ENCODE data around the gene CD247. TPM values are rescaled to one million over a fixed set of nuclear protein-coding genes. Genes with fewer than 3 reads are reported as not detected.
A peak's percentile ranks its signal among the peaks of the same experiment; 100 is the strongest.

Gene CD247
- total RNA-seq, 1 experiment from 2014 or later, result 0.44 TPM

DNA sequence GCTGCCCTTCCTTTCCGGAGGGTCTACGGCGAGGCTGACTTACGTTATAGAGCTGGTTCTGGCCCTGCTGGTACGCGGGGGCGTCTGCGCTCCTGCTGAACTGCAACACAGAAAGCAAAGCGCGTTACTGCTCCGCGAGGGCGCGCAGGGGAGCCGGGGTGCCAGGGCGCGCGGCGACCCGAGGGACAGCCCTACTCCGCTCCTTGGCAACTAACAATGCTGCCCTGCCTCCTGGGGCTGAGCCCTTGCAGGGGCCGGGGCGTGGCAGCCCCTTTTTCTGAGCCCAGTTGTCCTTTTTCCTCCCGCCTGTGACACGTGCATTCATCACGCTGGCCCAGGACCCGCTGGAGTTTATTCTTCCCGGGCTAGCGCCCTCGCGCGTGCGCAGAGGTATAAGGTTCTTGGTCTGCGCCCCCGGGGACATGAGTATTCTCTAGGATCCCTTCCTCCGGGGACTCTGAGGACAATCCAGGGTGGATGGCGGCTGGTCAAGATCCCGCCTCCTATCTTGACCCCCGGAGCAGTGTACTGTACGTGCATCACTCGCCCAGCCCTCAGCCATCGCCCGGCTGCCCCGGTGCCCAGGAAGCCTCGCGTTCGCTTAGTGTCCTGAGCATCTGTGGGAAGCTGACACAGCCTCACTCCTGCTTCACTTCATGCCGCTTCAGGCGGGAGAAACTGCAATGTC lies 78.9 kb downstream of the CD247 start:
- ChIA-PET POLR2A (no interaction called here), CTCF (interaction anchor here (0.6 kb wide), 2 partner anchors 170 to 380 kb away, joined by 6 to 8 read pairs; no protein-coding TSS in a partner anchor)
- Histone ChIP-seq H3K4me3 (ENCODE audit: low read depth in 2 of 2, low read length in 2 of 2) (peak overlapping the region; percentile 32 to 49), H3K36me3 (ENCODE audit: control insufficient read depth, insufficient read depth, low read length) (no peaks in the 10 kb centered on the region), H3K4me1 (ENCODE audit: control insufficient read depth, insufficient read depth, low read length) (no peaks in the 10 kb centered on the region), H3K9me3 (ENCODE audit: control insufficient read depth, insufficient read depth, low read depth, low read length) (no peaks in the 10 kb centered on the region), H3K27me3 (ENCODE audit: control insufficient read depth, insufficient read depth, low read length) (no peaks in the 10 kb centered on the region), H3K27ac (ENCODE audit: low read length) (no peak overlapping the region)
- BruUV-seq (replicated peaks), result no TSS peak
- in situ Hi-C loops (cut with HindIII; ENCODE audit: low pct_unique_long_range_greater_than_20kb, low sequenced_read_pairs) (no loop called here), intact Hi-C loops (cut with micrococcal nuclease; ENCODE audit: unreplicated experiment) (no loop called here)
- DNase-seq (ENCODE audit: low read depth, low spot score) (no peak), ATAC-seq (peak; percentile 67)
- TF ChIP-seq POLR2AphosphoS5 (IDR thresholded peaks at IDR 0.05; ENCODE audit: low read depth, low read length) (no peak), TCF7L2 (IDR thresholded peaks at IDR 0.05; ENCODE audit: low read depth, low read length) (no peak), SIN3A (IDR thresholded peaks at IDR 0.05; ENCODE audit: borderline replicate concordance, insufficient read depth, low read depth, low read length) (no peak)
- TF ChIP-seq, protein P1, sequence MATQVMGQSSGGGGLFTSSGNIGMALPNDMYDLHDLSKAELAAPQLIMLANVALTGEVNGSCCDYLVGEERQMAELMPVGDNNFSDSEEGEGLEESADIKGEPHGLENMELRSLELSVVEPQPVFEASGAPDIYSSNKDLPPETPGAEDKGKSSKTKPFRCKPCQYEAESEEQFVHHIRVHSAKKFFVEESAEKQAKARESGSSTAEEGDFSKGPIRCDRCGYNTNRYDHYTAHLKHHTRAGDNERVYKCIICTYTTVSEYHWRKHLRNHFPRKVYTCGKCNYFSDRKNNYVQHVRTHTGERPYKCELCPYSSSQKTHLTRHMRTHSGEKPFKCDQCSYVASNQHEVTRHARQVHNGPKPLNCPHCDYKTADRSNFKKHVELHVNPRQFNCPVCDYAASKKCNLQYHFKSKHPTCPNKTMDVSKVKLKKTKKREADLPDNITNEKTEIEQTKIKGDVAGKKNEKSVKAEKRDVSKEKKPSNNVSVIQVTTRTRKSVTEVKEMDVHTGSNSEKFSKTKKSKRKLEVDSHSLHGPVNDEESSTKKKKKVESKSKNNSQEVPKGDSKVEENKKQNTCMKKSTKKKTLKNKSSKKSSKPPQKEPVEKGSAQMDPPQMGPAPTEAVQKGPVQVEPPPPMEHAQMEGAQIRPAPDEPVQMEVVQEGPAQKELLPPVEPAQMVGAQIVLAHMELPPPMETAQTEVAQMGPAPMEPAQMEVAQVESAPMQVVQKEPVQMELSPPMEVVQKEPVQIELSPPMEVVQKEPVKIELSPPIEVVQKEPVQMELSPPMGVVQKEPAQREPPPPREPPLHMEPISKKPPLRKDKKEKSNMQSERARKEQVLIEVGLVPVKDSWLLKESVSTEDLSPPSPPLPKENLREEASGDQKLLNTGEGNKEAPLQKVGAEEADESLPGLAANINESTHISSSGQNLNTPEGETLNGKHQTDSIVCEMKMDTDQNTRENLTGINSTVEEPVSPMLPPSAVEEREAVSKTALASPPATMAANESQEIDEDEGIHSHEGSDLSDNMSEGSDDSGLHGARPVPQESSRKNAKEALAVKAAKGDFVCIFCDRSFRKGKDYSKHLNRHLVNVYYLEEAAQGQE (IDR thresholded peaks at IDR 0.05; ENCODE audit: insufficient read depth in 1 of 2, low read depth in 2 of 2, low read length in 1 of 2), result no peak
- TF ChIP-seq, protein P2, sequence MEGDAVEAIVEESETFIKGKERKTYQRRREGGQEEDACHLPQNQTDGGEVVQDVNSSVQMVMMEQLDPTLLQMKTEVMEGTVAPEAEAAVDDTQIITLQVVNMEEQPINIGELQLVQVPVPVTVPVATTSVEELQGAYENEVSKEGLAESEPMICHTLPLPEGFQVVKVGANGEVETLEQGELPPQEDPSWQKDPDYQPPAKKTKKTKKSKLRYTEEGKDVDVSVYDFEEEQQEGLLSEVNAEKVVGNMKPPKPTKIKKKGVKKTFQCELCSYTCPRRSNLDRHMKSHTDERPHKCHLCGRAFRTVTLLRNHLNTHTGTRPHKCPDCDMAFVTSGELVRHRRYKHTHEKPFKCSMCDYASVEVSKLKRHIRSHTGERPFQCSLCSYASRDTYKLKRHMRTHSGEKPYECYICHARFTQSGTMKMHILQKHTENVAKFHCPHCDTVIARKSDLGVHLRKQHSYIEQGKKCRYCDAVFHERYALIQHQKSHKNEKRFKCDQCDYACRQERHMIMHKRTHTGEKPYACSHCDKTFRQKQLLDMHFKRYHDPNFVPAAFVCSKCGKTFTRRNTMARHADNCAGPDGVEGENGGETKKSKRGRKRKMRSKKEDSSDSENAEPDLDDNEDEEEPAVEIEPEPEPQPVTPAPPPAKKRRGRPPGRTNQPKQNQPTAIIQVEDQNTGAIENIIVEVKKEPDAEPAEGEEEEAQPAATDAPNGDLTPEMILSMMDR (IDR thresholded peaks at IDR 0.05), result no peak; the same call in 1 of the 2 replicates

DNA sequence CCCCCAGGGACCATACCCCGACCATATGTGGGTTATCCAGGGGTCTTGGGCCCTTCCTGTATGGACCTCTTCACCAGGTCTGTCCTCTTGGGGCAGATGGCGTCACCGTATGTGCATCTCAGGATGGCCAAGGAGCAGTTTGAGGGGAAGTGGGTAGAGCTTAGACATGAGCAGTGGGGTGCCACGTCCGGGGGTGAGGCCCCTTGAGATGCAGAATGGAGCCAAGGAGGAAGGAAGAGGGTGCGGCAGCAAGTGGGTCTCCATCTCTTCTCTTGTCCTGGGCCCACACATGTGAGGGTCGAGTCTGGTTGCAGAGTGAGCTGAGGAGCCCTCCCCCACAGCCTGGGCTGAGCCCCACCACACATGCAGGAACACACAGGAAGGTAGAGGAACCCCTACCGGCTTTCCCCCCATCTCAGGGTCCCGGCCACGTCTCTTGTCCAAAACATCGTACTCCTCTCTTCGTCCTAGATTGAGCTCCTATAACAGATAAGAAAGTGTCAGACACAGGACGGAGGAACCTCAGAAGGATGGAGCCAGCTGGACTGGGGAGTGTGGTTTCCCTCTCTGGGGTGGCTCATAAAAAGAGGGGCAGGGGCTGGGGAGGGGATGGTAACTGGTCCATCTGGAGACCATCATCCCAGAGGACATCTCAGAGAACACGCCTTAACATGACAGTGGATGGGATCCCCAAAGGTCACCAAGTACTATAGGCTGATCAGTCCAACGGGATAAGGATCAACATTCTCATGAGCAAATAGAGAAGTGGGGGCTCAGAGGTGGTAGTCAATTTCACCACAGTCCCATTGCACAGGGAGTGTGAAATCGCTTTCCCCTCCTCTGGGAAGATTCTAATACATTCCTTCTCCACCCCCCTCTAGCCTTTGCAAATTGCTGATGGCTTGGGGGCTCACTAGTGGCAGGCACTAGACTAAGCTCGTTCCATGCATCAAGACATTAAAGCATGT lies 79.9 kb downstream of the CD247 start:
- no peaks in the 10 kb centered on the region for H3K9me3 ChIP-seq (ENCODE audit: control insufficient read depth, insufficient read depth, low read depth, low read length)
- ATAC-seq (no peak), DNase-seq (ENCODE audit: low read depth, low spot score) (no peak)
- CTCF ChIA-PET, result interaction anchor here (0.5 to 0.6 kb wide), 3 partner anchors 21 to 379 kb away, joined by 6 to 10 read pairs (median 8); no protein-coding TSS in a partner anchor
- H3K27me3 ChIP-seq (ENCODE audit: control insufficient read depth, insufficient read depth, low read length), result no peaks in the 10 kb centered on the region
- no peaks in the 10 kb centered on the region for H3K36me3 ChIP-seq (ENCODE audit: control insufficient read depth, insufficient read depth, low read length)
- in situ Hi-C loops (cut with HindIII; ENCODE audit: low pct_unique_long_range_greater_than_20kb, low sequenced_read_pairs), result no loop called here
- no TSS peak for BruUV-seq (replicated peaks)
- no peaks in the 10 kb centered on the region for H3K4me1 ChIP-seq (ENCODE audit: control insufficient read depth, insufficient read depth, low read length)
- H3K27ac ChIP-seq (ENCODE audit: low read length), result no peak overlapping the region
- no peak for TF ChIP-seq POLR2AphosphoS5 (IDR thresholded peaks at IDR 0.05; ENCODE audit: low read depth, low read length)
- TF ChIP-seq TCF7L2 (IDR thresholded peaks at IDR 0.05; ENCODE audit: low read depth, low read length), result no peak
- TF ChIP-seq, protein P1 (IDR thresholded peaks at IDR 0.05; ENCODE audit: insufficient read depth in 1 of 2, low read depth in 2 of 2, low read length in 1 of 2), result no peak
- no peak for TF ChIP-seq SIN3A (IDR thresholded peaks at IDR 0.05; ENCODE audit: borderline replicate concordance, insufficient read depth, low read depth, low read length)
- no peak overlapping the region; a peak in 1 of 4 replicates for H3K4me3 ChIP-seq (ENCODE audit: low read depth in 2 of 2, low read length in 2 of 2)
- intact Hi-C loops (cut with micrococcal nuclease; ENCODE audit: unreplicated experiment), result no loop called here
- POLR2A ChIA-PET, result no interaction called here

All from Panc1 (cell line).